Adrenal gland (tissue), 5 donors: ENCODE results near the gene KLF15.

Experiments used
- POLR2A ChIP-seq, 2 donors: fragments of 450-650 bp; IDR thresholded peaks; one replicate each; pipeline ENCODE4 v1.6.1; 2017; ENCODE audit warnings: antibody characterized with exemption in 2 of 2, mild to moderate bottlenecking in 2 of 2, moderate library complexity in 1 of 2
- TF ChIP-seq, protein P1 (sequence below), 6 experiments: fragments of 450-650 bp in 4 of 6; fragments of 200-600 bp in 2 of 6; sonication (generic) in 1 of 6; IDR thresholded peaks; 1 replicate in 5 of 6; 2 replicates in 1 of 6; pipeline versions ENCODE4 v1.5.1 to v1.8.0; 2016 to 2021; ENCODE audit warnings: antibody characterized with exemption in 6 of 6, mild to moderate bottlenecking in 2 of 6, moderate library complexity in 1 of 6
- donor health status: DM: no; HTN: no; CAD: no.

DNA sequence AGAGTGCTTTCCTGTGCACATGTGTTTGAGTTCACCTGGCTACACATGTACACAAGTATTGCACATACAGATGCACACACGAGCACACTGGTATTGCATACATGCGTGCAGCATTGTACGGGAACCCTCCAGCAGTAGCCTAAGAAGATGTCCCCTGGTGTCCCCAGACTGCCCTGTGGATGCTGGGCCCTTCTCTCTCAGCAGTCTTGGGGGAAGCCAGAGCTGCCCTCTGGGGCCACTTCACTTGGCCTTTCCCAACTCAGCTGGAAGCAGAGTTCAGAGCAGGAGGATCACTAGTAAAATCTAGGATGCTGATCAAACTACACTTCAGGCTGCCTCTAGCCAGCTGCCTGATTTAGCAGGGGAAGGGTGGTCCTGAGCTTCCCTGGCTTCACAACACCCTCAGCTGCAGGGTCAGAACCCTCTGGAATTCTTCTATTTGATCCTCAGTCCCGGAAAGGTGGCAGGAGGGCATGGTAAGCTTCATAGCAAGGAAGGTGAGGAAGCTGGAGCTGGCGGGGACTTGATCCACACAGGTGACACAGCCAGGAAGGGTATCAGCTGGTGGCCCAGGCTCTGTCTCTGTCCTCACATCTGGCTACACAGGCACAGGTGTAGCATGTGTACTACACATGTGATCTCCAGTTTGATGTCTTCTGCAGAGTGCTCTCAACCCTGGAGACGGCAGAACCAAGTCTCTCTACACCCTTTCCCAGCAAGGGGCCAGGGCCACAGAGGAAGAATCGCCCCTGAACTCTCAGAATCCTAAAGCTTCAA lies 36.5 kb downstream of the KLF15 start:
- TF ChIP-seq, protein P1, sequence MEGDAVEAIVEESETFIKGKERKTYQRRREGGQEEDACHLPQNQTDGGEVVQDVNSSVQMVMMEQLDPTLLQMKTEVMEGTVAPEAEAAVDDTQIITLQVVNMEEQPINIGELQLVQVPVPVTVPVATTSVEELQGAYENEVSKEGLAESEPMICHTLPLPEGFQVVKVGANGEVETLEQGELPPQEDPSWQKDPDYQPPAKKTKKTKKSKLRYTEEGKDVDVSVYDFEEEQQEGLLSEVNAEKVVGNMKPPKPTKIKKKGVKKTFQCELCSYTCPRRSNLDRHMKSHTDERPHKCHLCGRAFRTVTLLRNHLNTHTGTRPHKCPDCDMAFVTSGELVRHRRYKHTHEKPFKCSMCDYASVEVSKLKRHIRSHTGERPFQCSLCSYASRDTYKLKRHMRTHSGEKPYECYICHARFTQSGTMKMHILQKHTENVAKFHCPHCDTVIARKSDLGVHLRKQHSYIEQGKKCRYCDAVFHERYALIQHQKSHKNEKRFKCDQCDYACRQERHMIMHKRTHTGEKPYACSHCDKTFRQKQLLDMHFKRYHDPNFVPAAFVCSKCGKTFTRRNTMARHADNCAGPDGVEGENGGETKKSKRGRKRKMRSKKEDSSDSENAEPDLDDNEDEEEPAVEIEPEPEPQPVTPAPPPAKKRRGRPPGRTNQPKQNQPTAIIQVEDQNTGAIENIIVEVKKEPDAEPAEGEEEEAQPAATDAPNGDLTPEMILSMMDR (IDR thresholded peaks at IDR 0.05) = no peak
- no peak for TF ChIP-seq POLR2A (IDR thresholded peaks at IDR 0.05)
